GM12878 (cell line): ENCODE data around the gene MISP3.

Experiments
- BRCA1 ChIP-seq: IDR thresholded peaks from 2 replicates; pipeline ENCODE4 v1.6.1; 2011; ENCODE audit warnings: low read depth, low read length, improper control_type of control experiment
- POLR2AphosphoS5 ChIP-seq: IDR thresholded peaks from 2 replicates; pipeline ENCODE4 v1.6.1; 2011; ENCODE audit warnings: mild to moderate bottlenecking, low read length, inconsistent platforms
- POU2F2 ChIP-seq: IDR thresholded peaks from 3 replicates; pipeline ENCODE4 v1.6.1; 2011; ENCODE audit warnings: low read depth, mild to moderate bottlenecking, low read length, borderline replicate concordance
- RAD21 ChIP-seq: IDR thresholded peaks from 2 replicates; pipeline ENCODE4 v1.6.1; 2011; ENCODE audit warnings: mild to moderate bottlenecking, low read depth, low read length, moderate library complexity; ENCODE audit not compliant: insufficient read depth
- SIX5 ChIP-seq: IDR thresholded peaks from 2 replicates; pipeline ENCODE4 v1.6.1; 2011; ENCODE audit warnings: mild to moderate bottlenecking, low read depth, low read length, moderate library complexity; ENCODE audit not compliant: severe bottlenecking
- SP1 ChIP-seq: IDR thresholded peaks from one replicate; pipeline ENCODE4 v1.6.1; 2011; ENCODE audit warnings: low read depth, low read length
- ZSCAN29 ChIP-seq: fragments of 450-650 bp; IDR thresholded peaks from 2 replicates; pipeline ENCODE4 v1.6.1; 2017; ENCODE audit warnings: mild to moderate bottlenecking, moderate library complexity
- TF ChIP-seq, protein P1 (sequence below): IDR thresholded peaks from 2 replicates; pipeline ENCODE4 v1.6.1; 2012; ENCODE audit warnings: low read depth, low read length, improper control_type of control experiment
- TF ChIP-seq, protein P2 (sequence below): IDR thresholded peaks from 2 replicates; pipeline ENCODE4 v1.6.1; 2011; ENCODE audit warnings: borderline replicate concordance, low read depth, mild to moderate bottlenecking, moderate library complexity, mixed read lengths, low read length; ENCODE audit not compliant: insufficient read depth; ENCODE audit errors: extremely low read length
- TF ChIP-seq, protein P3 (sequence below), 3 experiments: IDR thresholded peaks in 2 of 3; conservative IDR thresholded peaks in 1 of 3; 2 replicates each; pipeline ENCODE4 v1.5.1; 2011; ENCODE audit warnings: low read depth in 3 of 3, low read length in 3 of 3, mild to moderate bottlenecking in 3 of 3, control low read depth in 2 of 3, moderate library complexity in 2 of 3, inconsistent platforms in 1 of 3, mixed read lengths in 1 of 3; ENCODE audit not compliant: control insufficient read depth in 2 of 3, insufficient read depth in 1 of 3; ENCODE audit errors: extremely low read depth in 1 of 3

DNA sequence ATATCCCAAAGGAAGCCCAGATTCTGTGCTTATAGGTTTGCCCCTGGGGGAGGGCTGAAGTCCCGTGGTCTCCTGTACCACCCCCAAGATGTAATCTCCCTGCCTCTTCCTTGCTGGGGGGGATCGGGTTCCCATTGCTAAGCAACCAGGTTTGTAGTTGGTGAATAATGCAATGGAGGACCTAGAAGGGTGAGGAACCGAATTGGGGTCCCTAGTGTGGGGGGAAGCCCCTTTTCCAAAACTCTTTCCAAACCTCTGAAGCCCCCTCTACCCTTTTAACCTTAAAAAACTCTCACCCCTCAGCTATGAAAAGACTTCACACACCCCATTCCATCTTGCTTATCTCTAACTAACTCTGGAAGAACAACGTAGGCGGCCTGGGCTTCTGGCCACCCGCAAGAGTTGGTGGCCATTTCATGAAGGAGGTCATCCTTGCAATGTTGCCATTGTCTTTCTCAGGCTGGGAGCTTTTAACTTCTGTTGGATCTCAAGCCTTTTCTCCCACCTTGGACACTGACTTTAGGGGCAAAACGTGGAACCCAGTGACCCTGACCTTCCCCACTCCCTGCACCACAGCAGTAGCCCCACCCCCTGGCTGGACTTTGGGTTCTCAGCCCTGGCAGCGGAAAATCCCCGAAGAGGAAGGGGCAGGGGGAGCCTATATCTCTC is 11.4 kb upstream of the MISP3 start:
- TF ChIP-seq POLR2AphosphoS5 (no peak), ZSCAN29 (no peak), POU2F2 (no peak), SP1 (no peak), BRCA1 (no peak), SIX5 (no peak), RAD21 (no peak)
- TF ChIP-seq, protein P1, sequence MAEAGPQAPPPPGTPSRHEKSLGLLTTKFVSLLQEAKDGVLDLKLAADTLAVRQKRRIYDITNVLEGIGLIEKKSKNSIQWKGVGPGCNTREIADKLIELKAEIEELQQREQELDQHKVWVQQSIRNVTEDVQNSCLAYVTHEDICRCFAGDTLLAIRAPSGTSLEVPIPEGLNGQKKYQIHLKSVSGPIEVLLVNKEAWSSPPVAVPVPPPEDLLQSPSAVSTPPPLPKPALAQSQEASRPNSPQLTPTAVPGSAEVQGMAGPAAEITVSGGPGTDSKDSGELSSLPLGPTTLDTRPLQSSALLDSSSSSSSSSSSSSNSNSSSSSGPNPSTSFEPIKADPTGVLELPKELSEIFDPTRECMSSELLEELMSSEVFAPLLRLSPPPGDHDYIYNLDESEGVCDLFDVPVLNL: no peak
- TF ChIP-seq, protein P2, sequence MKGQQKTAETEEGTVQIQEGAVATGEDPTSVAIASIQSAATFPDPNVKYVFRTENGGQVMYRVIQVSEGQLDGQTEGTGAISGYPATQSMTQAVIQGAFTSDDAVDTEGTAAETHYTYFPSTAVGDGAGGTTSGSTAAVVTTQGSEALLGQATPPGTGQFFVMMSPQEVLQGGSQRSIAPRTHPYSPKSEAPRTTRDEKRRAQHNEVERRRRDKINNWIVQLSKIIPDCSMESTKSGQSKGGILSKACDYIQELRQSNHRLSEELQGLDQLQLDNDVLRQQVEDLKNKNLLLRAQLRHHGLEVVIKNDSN: no peak
- TF ChIP-seq, protein P3, sequence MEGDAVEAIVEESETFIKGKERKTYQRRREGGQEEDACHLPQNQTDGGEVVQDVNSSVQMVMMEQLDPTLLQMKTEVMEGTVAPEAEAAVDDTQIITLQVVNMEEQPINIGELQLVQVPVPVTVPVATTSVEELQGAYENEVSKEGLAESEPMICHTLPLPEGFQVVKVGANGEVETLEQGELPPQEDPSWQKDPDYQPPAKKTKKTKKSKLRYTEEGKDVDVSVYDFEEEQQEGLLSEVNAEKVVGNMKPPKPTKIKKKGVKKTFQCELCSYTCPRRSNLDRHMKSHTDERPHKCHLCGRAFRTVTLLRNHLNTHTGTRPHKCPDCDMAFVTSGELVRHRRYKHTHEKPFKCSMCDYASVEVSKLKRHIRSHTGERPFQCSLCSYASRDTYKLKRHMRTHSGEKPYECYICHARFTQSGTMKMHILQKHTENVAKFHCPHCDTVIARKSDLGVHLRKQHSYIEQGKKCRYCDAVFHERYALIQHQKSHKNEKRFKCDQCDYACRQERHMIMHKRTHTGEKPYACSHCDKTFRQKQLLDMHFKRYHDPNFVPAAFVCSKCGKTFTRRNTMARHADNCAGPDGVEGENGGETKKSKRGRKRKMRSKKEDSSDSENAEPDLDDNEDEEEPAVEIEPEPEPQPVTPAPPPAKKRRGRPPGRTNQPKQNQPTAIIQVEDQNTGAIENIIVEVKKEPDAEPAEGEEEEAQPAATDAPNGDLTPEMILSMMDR (IDR thresholded peaks at IDR 0.05 in 2 of 3, conservative IDR thresholded peaks at IDR 0.05 in 1 of 3; ENCODE audit: control insufficient read depth in 2 of 3, extremely low read depth in 1 of 3, insufficient read depth in 1 of 3, low read depth in 3 of 3, low read length in 3 of 3): no peak
